Measurements from ENCODE around the gene REPS1.

REPS1 gene

DNA sequence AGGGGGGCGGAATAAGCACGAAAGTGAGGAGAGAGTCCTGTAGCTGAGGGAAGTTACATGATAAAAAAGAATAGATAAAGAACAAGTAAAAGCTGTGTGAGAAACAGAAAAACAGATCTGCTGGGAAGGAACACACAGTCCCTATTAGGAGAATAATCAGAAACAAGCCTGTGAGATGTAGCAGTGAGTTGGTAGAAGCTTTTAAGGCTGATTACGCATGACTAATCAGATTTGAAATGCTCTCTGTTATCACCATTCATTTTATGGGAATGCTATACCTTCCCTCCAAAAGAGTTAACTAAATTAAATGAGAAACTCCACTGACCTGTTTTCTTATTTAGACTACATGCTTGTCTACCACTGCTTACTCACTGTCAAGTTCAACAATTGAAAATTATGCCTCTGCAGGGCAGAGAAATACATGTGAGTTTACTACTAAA, 15.8 kb downstream of the REPS1 start:
- no peak for DNase-seq
- no peak for TF ChIP-seq POLR2A (IDR thresholded peaks at IDR 0.05; ENCODE audit: low read length)
- TF ChIP-seq GATA1 (IDR thresholded peaks at IDR 0.05; ENCODE audit: low read depth, low read length) = no peak

DNA sequence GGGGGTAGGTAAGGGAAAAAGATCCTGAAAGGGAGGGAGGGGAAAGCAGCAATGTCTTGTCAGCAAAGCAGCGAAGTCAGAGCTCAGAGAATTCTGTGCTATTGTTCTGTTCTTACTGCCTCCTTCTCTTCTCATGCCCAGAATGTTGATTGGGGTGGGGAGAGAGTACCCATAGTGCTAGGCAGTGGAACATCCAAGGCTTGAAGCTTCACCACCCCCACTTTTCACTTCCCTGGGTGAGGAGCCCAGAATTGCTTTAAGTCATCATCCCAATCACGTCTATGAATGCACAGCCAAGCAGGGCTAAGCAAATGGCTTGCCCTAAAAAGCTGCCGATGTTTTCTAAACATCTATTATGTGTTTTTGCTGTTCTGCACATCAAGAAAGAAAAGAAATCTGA, 16.5 kb downstream of the REPS1 start:
- no peak for TF ChIP-seq GATA1 (IDR thresholded peaks at IDR 0.05; ENCODE audit: low read depth, low read length)
- no peak for TF ChIP-seq POLR2A (IDR thresholded peaks at IDR 0.05; ENCODE audit: low read length)
- no peak for DNase-seq

DNA sequence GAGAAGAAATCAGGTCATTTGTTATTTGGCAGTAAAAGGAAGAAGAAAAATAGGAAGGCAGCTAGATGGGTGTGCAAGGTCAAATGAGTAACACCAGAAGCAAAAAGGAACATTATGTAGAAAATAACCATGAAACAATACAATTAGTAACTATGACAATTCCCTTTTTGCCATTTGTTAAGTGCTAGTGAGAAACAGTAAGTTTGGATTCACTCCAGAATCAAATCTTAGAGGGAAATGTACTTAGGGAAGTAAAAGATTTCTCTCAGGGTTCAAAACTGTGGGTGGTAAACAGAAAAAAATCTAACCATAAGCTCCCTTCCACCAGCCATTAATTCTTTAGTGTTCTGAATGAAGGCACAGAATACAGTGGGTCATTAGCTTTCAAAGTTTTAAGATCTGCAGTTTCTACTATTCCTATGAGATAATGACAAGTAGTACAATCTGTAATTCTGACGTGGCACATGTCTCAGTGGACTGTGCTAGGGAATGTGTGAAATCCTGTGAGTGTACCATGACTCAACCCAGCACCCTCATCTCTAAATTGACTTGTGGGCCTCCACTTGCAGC, 17.1 kb downstream of the REPS1 start:
- DNase-seq = no peak
- TF ChIP-seq GATA1 (IDR thresholded peaks at IDR 0.05; ENCODE audit: low read depth, low read length) (no peak), POLR2A (IDR thresholded peaks at IDR 0.05; ENCODE audit: low read length) (no peak)

DNA sequence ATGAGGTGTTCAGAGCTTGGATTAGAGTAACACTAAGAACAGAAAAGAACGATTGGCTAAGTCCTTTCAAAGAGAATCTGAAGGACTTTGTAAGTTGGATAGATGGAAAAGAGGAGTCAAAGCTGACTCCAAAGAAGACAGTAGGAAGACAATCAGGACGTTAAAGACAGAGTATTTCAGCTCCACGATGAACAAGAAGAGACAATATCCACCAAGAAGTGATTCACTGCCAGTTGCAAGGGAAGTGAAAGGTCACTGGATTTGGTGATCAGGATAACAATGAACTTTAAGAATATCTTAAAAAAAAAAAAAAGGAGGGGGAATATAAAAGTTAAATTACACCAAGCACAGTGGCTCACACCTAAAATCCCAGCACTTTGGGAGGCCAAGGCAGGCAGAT, 17.9 kb downstream of the REPS1 start:
- no peak for DNase-seq
- no peak for TF ChIP-seq GATA1 (IDR thresholded peaks at IDR 0.05; ENCODE audit: low read depth, low read length)
- TF ChIP-seq POLR2A (IDR thresholded peaks at IDR 0.05; ENCODE audit: low read length) = no peak

DNA sequence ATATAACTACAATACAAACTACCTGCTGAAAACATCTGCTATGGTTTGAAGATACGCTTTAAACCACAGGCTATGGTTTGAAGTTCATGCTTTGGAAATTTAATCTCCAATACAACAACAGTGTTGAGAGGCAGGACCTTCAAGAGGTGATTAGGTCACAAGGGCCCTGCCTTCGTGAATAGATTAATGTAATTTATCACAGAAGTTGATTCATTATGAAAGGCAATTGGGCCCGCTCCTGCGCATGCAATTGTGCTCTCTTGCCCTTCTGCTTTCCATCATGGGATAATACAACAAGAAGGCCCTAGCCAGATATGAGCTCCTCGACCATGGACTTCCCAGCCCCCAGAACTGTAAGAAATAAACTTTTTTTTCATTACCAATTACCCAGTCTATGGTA, 21.2 kb downstream of the REPS1 start:
- no peak for DNase-seq
- no peak for TF ChIP-seq POLR2A (IDR thresholded peaks at IDR 0.05; ENCODE audit: low read length)
- TF ChIP-seq GATA1 (IDR thresholded peaks at IDR 0.05; ENCODE audit: low read depth, low read length) = no peak

DNA sequence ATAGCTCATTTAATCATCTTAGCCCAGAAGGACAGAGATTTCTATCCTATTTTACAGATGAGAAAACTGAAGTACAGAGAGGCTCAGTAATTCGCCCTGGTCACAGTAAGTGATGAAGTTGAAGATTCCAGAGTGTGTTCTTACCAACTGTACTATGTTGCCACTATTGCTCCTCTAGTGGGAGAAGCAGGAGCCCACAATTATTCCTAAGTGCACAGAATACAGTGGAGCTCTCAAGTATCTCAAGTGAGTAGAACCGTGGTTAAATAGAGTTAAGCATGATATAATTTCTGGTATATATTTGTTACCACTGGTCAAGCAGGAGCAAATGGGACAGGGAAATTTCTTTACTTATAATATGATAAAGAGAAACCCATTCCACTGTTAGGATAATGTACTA, 22.1 kb downstream of the REPS1 start:
- no peak for TF ChIP-seq GATA1 (IDR thresholded peaks at IDR 0.05; ENCODE audit: low read depth, low read length)
- no peak for TF ChIP-seq POLR2A (IDR thresholded peaks at IDR 0.05; ENCODE audit: low read length)
- DNase-seq = no peak

DNA sequence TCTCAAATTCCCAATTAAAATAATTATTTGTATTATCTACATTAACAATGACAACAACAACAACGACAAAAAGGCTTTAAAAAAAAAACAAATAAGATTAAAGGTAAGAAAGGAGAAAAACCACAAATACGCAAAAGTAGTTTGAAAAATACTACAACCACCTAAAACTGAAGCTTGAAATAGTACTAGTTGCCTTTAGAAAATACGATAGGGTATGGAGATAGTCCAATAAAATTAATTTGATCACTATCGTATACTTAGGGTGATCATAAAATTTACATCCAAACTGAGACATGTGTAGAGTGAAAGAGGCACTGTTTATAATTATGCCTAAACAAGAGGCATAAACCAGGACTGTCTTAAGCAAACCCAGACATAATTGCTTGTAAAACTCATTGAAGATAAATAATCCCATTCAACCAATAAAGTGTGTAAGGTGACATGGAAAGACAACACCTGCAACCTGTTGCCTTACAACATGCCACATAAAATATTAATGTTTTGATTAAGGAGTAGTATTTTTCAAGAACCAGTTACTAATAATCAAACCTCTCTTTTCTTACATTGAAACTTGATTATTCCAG, 22.7 kb downstream of the REPS1 start:
- TF ChIP-seq GATA1 (IDR thresholded peaks at IDR 0.05; ENCODE audit: low read depth, low read length) (no peak), POLR2A (IDR thresholded peaks at IDR 0.05; ENCODE audit: low read length) (no peak)

DNA sequence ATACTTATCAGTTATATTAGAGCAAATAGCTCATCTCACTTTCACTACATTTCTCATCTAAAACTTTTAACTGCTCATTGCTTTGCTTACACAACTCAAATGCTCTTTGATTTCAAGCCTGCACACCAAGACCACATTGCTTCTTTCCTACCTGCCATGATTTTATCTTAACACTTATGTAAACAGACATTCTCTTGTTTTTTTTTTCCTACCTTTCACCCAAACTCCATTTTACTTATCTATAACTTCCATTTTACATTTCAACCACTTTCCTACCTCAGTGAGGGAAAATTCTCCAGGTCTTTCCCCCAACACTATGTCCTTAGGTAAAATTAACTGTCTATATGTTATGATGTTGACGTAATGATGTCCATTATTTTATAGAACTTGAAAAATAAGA, 24.0 kb downstream of the REPS1 start:
- DNase-seq = no peak
- TF ChIP-seq GATA1 (IDR thresholded peaks at IDR 0.05; ENCODE audit: low read depth, low read length) (no peak), POLR2A (IDR thresholded peaks at IDR 0.05; ENCODE audit: low read length) (no peak)

More for the DNA sequence above, 22.7 kb downstream of the REPS1 start:
- no peak for DNase-seq

DNA sequence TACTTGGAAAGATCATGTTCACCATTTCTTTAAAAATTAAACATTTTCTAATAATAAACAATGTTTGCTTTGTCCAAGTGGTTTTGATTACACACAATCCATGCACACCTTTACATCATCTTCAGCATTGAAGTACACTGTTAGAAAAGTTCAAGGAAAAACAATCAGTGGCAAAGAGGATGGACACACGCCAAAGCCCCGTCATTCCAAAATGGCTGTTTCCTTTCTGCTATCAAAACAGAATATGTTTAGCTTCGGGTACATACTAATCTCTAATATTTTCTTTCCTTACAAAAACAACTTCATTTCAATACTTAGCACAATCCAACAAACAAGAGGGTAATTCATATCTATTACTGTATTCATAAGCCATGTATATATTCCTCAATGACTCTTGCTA, 24.5 kb downstream of the REPS1 start:
- TF ChIP-seq GATA1 (IDR thresholded peaks at IDR 0.05; ENCODE audit: low read depth, low read length) (no peak), POLR2A (IDR thresholded peaks at IDR 0.05; ENCODE audit: low read length) (no peak)
- DNase-seq = no peak

DNA sequence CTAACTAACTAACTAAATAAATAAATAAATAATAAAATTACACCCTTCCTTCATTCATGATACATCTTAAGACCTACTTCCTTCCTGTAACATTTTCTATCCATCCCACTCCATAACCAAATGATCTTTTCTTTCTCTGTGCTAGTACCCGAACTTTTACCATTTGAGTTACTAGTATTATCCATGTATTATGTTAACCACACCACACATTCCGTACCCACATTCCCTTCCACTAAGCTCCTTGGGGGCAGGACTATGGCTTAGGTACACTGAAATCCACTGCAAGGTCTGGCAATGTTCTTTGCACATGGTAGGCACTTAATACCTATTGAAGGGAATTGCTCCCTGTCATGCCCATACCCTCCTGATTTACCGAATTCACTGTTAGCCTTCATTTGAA, 24.9 kb downstream of the REPS1 start:
- DNase-seq = no peak
- no peak for TF ChIP-seq POLR2A (IDR thresholded peaks at IDR 0.05; ENCODE audit: low read length)
- no peak for TF ChIP-seq GATA1 (IDR thresholded peaks at IDR 0.05; ENCODE audit: low read depth, low read length)

DNA sequence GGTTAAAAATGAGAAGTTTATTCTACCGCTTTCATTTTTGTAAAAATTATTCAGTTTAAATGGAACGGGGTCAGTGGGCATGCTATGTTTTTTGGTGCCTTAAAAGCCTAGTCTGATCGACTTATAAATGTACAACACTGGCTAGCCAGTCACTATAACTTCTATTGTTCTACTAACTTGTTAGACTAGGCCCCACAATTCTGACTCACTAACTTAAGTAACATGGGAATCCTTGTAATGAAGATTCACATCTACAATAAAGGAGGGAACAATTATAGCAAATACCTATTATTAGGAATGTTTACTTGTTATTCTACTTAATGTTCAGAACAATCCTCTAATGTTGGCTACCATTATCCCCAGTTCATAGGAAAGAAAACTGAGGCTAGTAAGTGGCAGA, 28.5 kb downstream of the REPS1 start:
- DNase-seq = no peak
- TF ChIP-seq GATA1 (IDR thresholded peaks at IDR 0.05; ENCODE audit: low read depth, low read length) (no peak), POLR2A (IDR thresholded peaks at IDR 0.05; ENCODE audit: low read length) (no peak)

DNA sequence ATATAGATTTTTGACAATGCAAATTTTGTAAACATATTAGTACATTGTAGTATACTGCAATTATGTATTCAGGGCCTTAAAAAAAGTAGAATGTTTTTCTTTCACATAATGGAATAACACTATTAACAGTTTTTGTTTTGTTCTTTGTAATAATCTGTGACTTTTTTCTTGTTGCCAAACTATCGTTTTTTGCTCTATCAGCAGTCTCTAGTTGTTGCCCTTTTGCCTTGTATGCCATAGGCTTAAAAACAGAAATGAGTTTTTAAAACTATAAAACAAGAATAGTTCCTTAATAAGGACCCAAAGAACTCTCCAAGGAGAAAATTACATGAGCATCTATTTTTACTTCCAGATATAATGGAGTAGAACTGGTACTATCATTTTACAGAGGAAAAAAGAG, 29.5 kb downstream of the REPS1 start:
- TF ChIP-seq GATA1 (IDR thresholded peaks at IDR 0.05; ENCODE audit: low read depth, low read length) = no peak
- TF ChIP-seq POLR2A (IDR thresholded peaks at IDR 0.05; ENCODE audit: low read length) = no peak

DNA sequence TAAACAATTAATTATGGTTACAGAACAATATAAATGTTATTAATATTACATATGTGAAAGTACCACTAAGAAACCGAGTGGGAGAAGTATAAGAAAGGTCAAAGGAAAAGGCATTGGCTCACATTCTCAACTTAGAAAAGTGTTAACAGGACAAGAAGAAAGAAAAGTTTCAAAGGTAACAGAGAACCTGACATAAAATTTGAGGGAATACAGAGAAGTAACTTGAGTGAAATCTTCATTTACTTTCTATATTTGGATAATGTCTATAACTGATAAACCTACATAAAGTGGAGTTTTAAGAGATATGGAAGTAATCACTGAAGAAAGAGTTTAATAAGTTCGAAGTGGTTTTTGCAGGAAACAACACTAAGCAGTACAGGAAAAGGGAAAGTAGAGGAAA, 30.1 kb downstream of the REPS1 start:
- DNase-seq = no peak
- TF ChIP-seq GATA1 (IDR thresholded peaks at IDR 0.05; ENCODE audit: low read depth, low read length) (no peak), POLR2A (IDR thresholded peaks at IDR 0.05; ENCODE audit: low read length) (no peak)

More for the DNA sequence above, 29.5 kb downstream of the REPS1 start:
- no peak for DNase-seq

DNA sequence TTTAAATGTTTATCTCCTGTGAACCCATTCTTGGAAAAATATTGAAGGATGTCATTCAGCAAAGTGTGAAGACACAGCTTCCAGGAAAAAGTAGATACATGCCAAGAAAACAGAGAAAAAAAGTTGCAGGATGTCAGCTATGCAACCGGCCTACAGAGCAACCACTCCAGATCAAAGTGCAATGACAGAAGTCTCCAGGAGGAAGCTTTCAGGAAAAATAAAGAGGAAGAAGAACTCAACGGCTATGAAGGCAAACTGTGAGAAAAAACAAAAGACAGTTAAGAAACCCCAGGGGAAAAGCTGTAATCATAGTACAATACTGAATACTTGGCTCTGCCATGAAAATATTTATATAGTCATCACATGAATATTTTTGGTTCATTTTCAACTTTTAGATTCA, 30.6 kb downstream of the REPS1 start:
- DNase-seq = no peak
- TF ChIP-seq POLR2A (IDR thresholded peaks at IDR 0.05; ENCODE audit: low read length) (no peak), GATA1 (IDR thresholded peaks at IDR 0.05; ENCODE audit: low read depth, low read length) (no peak)

DNA sequence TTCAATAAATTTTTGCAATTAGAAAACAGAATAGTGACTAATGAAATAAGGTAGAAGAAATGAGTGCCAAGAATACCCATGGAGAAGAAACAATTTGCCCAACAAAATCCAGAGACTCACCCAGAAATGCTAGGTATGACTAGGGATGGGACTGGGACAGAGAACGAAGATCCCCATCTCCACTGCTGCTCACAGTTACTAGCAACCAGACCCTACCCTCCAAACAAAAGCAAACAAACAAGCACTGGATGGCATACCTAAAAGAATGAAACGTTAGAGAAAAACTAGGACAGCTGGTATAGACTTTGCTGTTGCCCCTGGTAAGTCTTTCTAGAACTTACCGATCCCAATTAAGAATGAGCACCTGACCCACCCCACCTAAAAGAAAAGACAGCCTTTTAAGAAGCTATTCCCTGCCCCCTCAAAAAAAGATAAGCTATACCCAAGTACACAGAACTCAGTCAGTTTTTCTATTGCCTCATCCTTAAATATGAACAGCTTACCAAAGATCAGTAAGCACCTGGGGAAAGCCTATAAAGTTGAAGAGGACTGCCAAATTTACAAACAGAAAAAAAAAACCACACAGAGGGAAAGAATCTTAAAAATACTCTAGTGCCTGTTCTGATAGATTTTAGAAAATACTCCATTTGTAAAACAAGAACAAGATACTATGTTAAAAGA, 31.7 kb downstream of the REPS1 start:
- TF ChIP-seq POLR2A (IDR thresholded peaks at IDR 0.05; ENCODE audit: low read length) (no peak), GATA1 (IDR thresholded peaks at IDR 0.05; ENCODE audit: low read depth, low read length) (no peak)

More for the DNA sequence above, 31.7 kb downstream of the REPS1 start:
- no peak for DNase-seq

Data from erythroblast (primary cell).